GM20431 (cell line): ENCODE results near the gene CYTH3.

Experiments used
- in situ Hi-C: fragments of 300-500 bp; cut with MseI, MboI; formaldehyde crosslinking; loops from one replicate; pipeline ENCODE4 v1.15.0; 2020; ENCODE audit warnings: low sequenced_read_pairs; ENCODE audit not compliant: unreplicated experiment

Gene CYTH3

GRCh38 chr7:6130007-6130587 is 142.3 kb downstream of the CYTH3 start:
- in situ Hi-C loops = no loop called here

- in situ Hi-C loops = no loop called here
Observed at GRCh38 chr7:6128205-6128604, 144.2 kb downstream of the CYTH3 start.

- in situ Hi-C loops = no loop called here
Observed at GRCh38 chr7:6127110-6127490, 145.3 kb downstream of the CYTH3 start.

GRCh38 chr7:6123843-6124242 is 148.6 kb downstream of the CYTH3 start:
- in situ Hi-C loops = no loop called here

GRCh38 chr7:6121141-6121540 is 151.3 kb downstream of the CYTH3 start:
- in situ Hi-C loops = no loop called here

GRCh38 chr7:6117533-6117932 is 154.9 kb downstream of the CYTH3 start:
- in situ Hi-C loops = no loop called here

GRCh38 chr7:6116211-6116610 is 156.2 kb downstream of the CYTH3 start:
- in situ Hi-C loops = no loop called here
